H1 (cell line): ENCODE results near the gene OR5B2. TPM values are rescaled to one million over a fixed set of nuclear protein-coding genes. Genes with fewer than 3 reads are reported as not detected.

ENCODE experiments used
- CTCF ChIA-PET: fragments of 300-600 bp; sonication (Branson Sonifier 250); formaldehyde crosslinking; loops from one replicate; lab custom pipeline; 2021; ENCODE audit not compliant: partially characterized antibody; lab: Charles Lee
- POLR2A ChIA-PET: fragments of 300-600 bp; sonication (Branson Sonifier 250); formaldehyde crosslinking; loops from one replicate; lab custom pipeline; 2021; ENCODE audit warnings: inconsistent platforms; ENCODE audit not compliant: partially characterized antibody; lab: Charles Lee
- DNase-seq, 2 experiments: peaks; one replicate each; pipeline versions ENCODE4 v3.0.0 to v3.0.0-alpha.2; 2010 to 2022; ENCODE audit warnings: low spot score in 2 of 2, low read depth in 1 of 2, mixed read lengths in 1 of 2
- FAIRE-seq: peaks from 2 replicates; lab custom pipeline; 2011; peaks lifted over from hg19 to GRCh38; lab: Jason Lieb, UNC
- H2AFZ ChIP-seq: 2 replicates; pipeline ENCODE4 v1.8.1; 2012; ENCODE audit warnings: low read length, inconsistent platforms
- H2AK5ac ChIP-seq: 2 replicates; pipeline ENCODE4 v1.6.1; 2013; ENCODE audit warnings: low read depth, low read length
- H2BK120ac ChIP-seq: replicated peaks from 2 replicates; pipeline ENCODE3; 2013; ENCODE audit warnings: low read depth, low read length, inconsistent platforms
- H2BK12ac ChIP-seq: 2 replicates; pipeline ENCODE4 v1.6.1; 2013; ENCODE audit warnings: low read depth, low read length
- H2BK15ac ChIP-seq: 2 replicates; pipeline ENCODE4 v1.6.1; 2013; ENCODE audit warnings: low read length
- H2BK20ac ChIP-seq: 2 replicates; pipeline ENCODE4 v1.6.1; 2013; ENCODE audit warnings: low read length
- H2BK5ac ChIP-seq: 2 replicates; pipeline ENCODE4 v1.6.1; 2013; ENCODE audit warnings: low read depth, low read length
- H3K14ac ChIP-seq: 2 replicates; pipeline ENCODE4 v1.6.1; 2013; ENCODE audit warnings: inconsistent platforms; ENCODE audit not compliant: insufficient read length
- H3K18ac ChIP-seq: 2 replicates; pipeline ENCODE4 v1.6.1; 2013; ENCODE audit warnings: low read length; ENCODE audit errors: extremely low read depth
- H3K23ac ChIP-seq: 2 replicates; pipeline ENCODE4 v1.6.1; 2013; ENCODE audit warnings: inconsistent platforms; ENCODE audit not compliant: insufficient read length
- H3K23me2 ChIP-seq: 2 replicates; pipeline ENCODE4 v1.6.1; 2013; ENCODE audit warnings: low read depth, low read length
- H3K27ac ChIP-seq: 2 replicates; pipeline ENCODE4 v1.6.1; 2011; ENCODE audit warnings: low read depth, low read length, inconsistent platforms
- H3K27me3 ChIP-seq, 4 experiments: replicated peaks in 1 of 4; 1 replicate in 1 of 4; 2 replicates in 3 of 4; pipeline versions ENCODE4 v1.6.1 to v1.8.1; 2011 to 2013; ENCODE audit warnings: low read length in 3 of 4, mild to moderate bottlenecking in 3 of 4, inconsistent platforms in 2 of 4, mixed read lengths in 2 of 4, moderate library complexity in 1 of 4; ENCODE audit not compliant: control insufficient read depth in 3 of 4, insufficient read depth in 3 of 4; ENCODE audit errors: extremely low read depth in 1 of 4
- H3K36me3 ChIP-seq, 4 experiments: 2 replicates each; pipeline versions ENCODE4 v1.6.1 to v1.8.1; 2011 to 2013; ENCODE audit warnings: mild to moderate bottlenecking in 4 of 4, low read length in 3 of 4, moderate library complexity in 2 of 4, control low read depth in 1 of 4, inconsistent platforms in 1 of 4; ENCODE audit not compliant: insufficient read depth in 4 of 4, control insufficient read depth in 2 of 4
- H3K4ac ChIP-seq: replicated peaks from 2 replicates; pipeline ENCODE3; 2013; ENCODE audit warnings: low read length, low read depth, mixed read lengths, inconsistent platforms; ENCODE audit not compliant: insufficient read length
- H3K4me1 ChIP-seq, 4 experiments: replicated peaks in 1 of 4; 1 replicate in 1 of 4; 2 replicates in 3 of 4; pipeline versions ENCODE4 v1.6.1 to v1.8.1; 2011 to 2013; ENCODE audit warnings: low read length in 3 of 4, inconsistent platforms in 2 of 4, mixed read lengths in 1 of 4; ENCODE audit not compliant: insufficient read depth in 4 of 4, control insufficient read depth in 3 of 4
- H3K4me2 ChIP-seq, 2 experiments: 2 replicates each; pipeline versions ENCODE4 v1.6.1 to v1.8.1; 2011 to 2013; ENCODE audit warnings: low read depth in 2 of 2, low read length in 2 of 2, control low read depth in 1 of 2, inconsistent platforms in 1 of 2, mild to moderate bottlenecking in 1 of 2; ENCODE audit not compliant: insufficient read depth in 1 of 2
- H3K4me3 ChIP-seq, 4 experiments: fragments of 200-600, 300-600 bp in 1 of 4; sonication (generic), shearing (Covaris generic), sonication (Bioruptor Twin) in 1 of 4; 2 replicates each; pipeline versions ENCODE4 v1.5.1 to v1.8.1; 2011 to 2016; ENCODE audit warnings: low read length in 4 of 4, low read depth in 3 of 4, control low read depth in 2 of 4, inconsistent platforms in 2 of 4, mild to moderate bottlenecking in 2 of 4, mixed read lengths in 1 of 4, moderate library complexity in 1 of 4; ENCODE audit not compliant: insufficient read depth in 2 of 4; ENCODE audit errors: extremely low read depth in 1 of 4
- H3K56ac ChIP-seq: replicated peaks from 2 replicates; pipeline ENCODE3; 2013; ENCODE audit warnings: low read depth, mild to moderate bottlenecking, mixed read lengths, low read length, inconsistent platforms; ENCODE audit not compliant: insufficient read length
- H3K79me1 ChIP-seq: 2 replicates; pipeline ENCODE4 v1.6.1; 2013; ENCODE audit warnings: low read depth, low read length, control low read depth
- H3K79me2 ChIP-seq, 2 experiments: 2 replicates each; pipeline versions ENCODE4 v1.6.1 to v1.8.1; 2012 to 2013; ENCODE audit warnings: low read length in 2 of 2, mild to moderate bottlenecking in 2 of 2, inconsistent platforms in 1 of 2; ENCODE audit not compliant: insufficient read depth in 2 of 2, control insufficient read depth in 1 of 2
- H3K9ac ChIP-seq, 4 experiments: replicated peaks in 1 of 4; 1 replicate in 1 of 4; 2 replicates in 3 of 4; pipeline versions ENCODE4 v1.6.1 to v1.8.1; 2011 to 2013; ENCODE audit warnings: low read depth in 3 of 4, low read length in 3 of 4, control low read depth in 2 of 4, mild to moderate bottlenecking in 2 of 4, moderate library complexity in 2 of 4, inconsistent platforms in 1 of 4; ENCODE audit errors: extremely low read depth in 1 of 4
- H3K9me3 ChIP-seq, 2 experiments: 2 replicates each; pipeline versions ENCODE4 v1.6.1 to v1.8.1; 2012 to 2013; ENCODE audit warnings: mild to moderate bottlenecking in 2 of 2, moderate library complexity in 2 of 2, control low read depth in 1 of 2, inconsistent platforms in 1 of 2, low read depth in 1 of 2, low read length in 1 of 2, mixed read lengths in 1 of 2; ENCODE audit not compliant: insufficient read depth in 2 of 2
- H4K20me1 ChIP-seq, 2 experiments: replicated peaks in 1 of 2; 2 replicates each; pipeline versions ENCODE3 to v1.8.1; 2011 to 2013; ENCODE audit warnings: inconsistent platforms in 2 of 2, low read length in 2 of 2, mild to moderate bottlenecking in 1 of 2; ENCODE audit not compliant: insufficient read depth in 2 of 2, control insufficient read depth in 1 of 2
- H4K5ac ChIP-seq: 2 replicates; pipeline ENCODE4 v1.6.1; 2013; ENCODE audit warnings: low read length, low read depth, mixed read lengths, inconsistent platforms; ENCODE audit not compliant: insufficient read length
- H4K8ac ChIP-seq: 2 replicates; pipeline ENCODE4 v1.8.0; 2013; ENCODE audit warnings: mild to moderate bottlenecking, moderate library complexity, low read length, inconsistent platforms; ENCODE audit not compliant: insufficient read depth; ENCODE audit errors: extremely low read depth
- H4K91ac ChIP-seq: replicated peaks from 2 replicates; pipeline ENCODE3; 2013; ENCODE audit warnings: low read length, mixed read lengths, inconsistent platforms; ENCODE audit not compliant: insufficient read length
- WGBS, 2 experiments: shearing (Covaris generic) in 1 of 2; methylation state at CpG; one replicate each; pipeline versions ENCODE4 v1.1.6 to v1.1.7; 2013 to 2015; ENCODE audit warnings: low lambda C conversion rate in 2 of 2, mixed read lengths in 2 of 2, inconsistent platforms in 1 of 2, low coverage in 1 of 2, missing lambda C conversion rate in 1 of 2; ENCODE audit not compliant: insufficient replicate concordance in 2 of 2, insufficient coverage in 1 of 2, insufficient read length in 1 of 2; ENCODE audit errors: extremely low coverage in 1 of 2, missing lambda C conversion rate in 1 of 2; 5-methylcytosine and 5-hydroxymethylcytosine counted together
- polyA plus RNA-seq, 7 experiments: library from polyadenylated mRNA; depleted of rRNA in 3 of 7; stranded (reverse) in 5 of 7; unstranded in 2 of 7; fragments of >200 nt in 5 of 7; fragments of 200-250 nt in 2 of 7; gene quantifications; 1 replicate in 5 of 7; 2 replicates in 1 of 7; 4 replicates in 1 of 7; pipeline versions ENCODE4 v1.2.1 to v1.2.3, GENCODE V29; 2011 to 2013; ENCODE audit warnings: missing spikeins in 2 of 7, mixed read lengths in 2 of 7
- total RNA-seq: library from RNA; stranded (reverse); fragmentation: NEBNext Ultra II Directional; extraction: Animal tissue kit (Norgen Biotek cat#: 25700); gene quantifications from 2 replicates; pipeline ENCODE4 v1.2.1, GENCODE V29; 2021

OR5B2 gene
- total and polyA plus RNA-seq, 2 of the 8 experiments (the other 6 are each of a cell fraction or from before 2014, with no cell fraction given): 0.06 TPM; not detected in 1

- Histone ChIP-seq H3K23ac (no peak overlapping the region), H3K79me1 (no peaks in the 10 kb centered on the region), H3K4ac (no peak overlapping the region), H3K27me3 (no peaks in the 10 kb centered on the region), H3K14ac (no peak overlapping the region), H2BK12ac (no peak overlapping the region), H2BK20ac (no peak overlapping the region), H3K27ac (no peak overlapping the region), H3K36me3 (no peaks in the 10 kb centered on the region), H4K5ac (no peak overlapping the region), H3K4me3 (no peak overlapping the region), H3K4me1 (0 out of 7 replicates have a peak, but pooled peaks cover 0 to 3% (median 1%) of the 10 kb centered on the region in 4 experiments), H4K91ac (no peak overlapping the region), H3K79me2 (no peaks in the 10 kb centered on the region), H2BK15ac (no peak overlapping the region), H3K9ac (no peak overlapping the region), H3K9me3 (peaks cover 0 to 10% of the 10 kb centered on the region in 2 experiments; a peak in 1 of 4 replicates), H3K56ac (no peak overlapping the region), H2AFZ (no peak overlapping the region), H3K4me2 (no peak overlapping the region), H2BK120ac (no peak overlapping the region), H2BK5ac (no peak overlapping the region), H3K18ac (no peak overlapping the region), H2AK5ac (no peak overlapping the region), H4K8ac (no peak overlapping the region), H4K20me1 (no peaks in the 10 kb centered on the region), H3K23me2 (no peaks in the 10 kb centered on the region)
- POLR2A ChIA-PET: no interaction called here
- FAIRE-seq (no peak), DNase-seq (no peak)
- CTCF ChIA-PET: no interaction called here
- 48% methylated on average over 1 of the region's 1 CpG; no CpG with 5 or more reads in 1 of the 2 experiments for WGBS, 2 experiments
Measured at GRCh38 chr11:58429273-58429672, 1.4 kb upstream of the OR5B2 start.
